ENCODE data around the gene SHPK.

The SHPK gene

DNA sequence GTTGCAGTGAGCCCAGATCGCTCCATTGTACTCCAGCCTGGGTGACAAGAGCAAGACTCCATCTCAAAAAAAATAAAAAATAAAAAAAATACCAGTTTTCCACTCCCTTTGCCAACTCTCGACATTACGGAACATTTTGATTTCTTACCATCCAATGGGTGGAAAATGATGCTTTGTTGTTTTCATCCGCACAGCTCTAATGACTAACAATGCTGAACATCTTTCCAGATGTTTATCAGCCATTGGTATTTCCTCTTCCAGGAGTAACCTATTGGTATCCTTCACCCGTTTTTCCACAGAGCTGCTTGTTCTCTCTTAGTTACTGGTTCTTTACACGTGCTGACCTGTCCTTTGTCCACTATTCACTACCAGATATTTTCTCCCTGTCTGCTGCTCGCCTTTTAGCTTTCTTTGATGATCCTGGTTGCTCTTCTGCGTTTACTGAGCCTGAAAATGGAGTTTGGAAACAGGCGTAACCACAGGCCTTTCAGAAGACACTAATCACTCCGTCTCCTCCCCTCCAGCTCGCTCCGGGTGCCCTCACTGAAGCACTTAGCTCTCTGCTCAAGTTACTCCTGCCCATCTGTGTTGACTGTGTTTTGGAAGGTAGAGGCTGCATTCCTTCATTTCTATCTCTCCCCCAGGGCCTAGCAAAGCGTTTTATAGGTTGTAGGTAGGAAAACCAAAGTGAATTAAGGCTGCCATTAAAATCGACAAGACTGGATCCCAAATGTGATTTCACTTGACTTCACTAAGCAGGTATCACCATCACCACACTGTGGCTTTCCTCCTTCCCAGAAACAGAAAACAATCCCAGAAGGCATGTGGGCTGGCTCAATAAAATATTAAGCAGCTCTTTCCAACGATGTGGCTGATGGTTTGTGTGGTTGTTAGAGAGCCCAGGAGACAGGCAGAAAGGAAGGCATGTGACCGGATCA lies 8.9 kb downstream of the SHPK start:
- no peak for DNase-seq
- no peak for TF ChIP-seq GATA1 (IDR thresholded peaks at IDR 0.05; ENCODE audit: low read depth, low read length)
- no peak for TF ChIP-seq POLR2A (IDR thresholded peaks at IDR 0.05; ENCODE audit: low read length)

DNA sequence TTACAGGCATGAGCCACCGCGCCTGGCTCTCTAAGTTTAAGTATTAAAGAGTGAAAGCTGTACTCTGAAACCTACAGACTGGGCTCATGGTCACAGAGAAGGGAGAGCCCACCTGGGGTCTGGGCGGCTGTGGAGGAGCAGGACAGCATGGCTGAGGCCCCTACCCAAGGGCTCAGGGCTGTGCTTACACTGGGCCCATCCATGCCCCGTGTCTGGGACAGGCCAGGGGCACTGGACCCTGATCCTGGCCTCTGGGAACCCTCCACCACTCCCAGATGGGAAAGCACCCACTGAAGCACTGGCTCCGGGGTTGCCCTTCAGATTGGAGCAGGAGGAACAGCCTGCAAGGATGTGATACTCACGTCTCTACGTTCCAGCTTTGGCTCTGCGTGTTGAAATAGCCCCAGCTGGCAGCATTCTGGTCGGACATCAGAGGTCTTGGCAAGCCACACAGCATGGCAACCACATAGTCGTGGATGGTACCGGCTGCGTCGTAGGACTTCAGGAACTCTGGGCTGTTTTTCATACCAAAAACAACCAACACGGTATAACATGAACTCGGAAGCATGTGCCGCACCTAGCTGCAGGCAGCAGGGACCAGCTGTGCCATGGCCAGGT lies 13.0 kb downstream of the SHPK start:
- no peak for TF ChIP-seq GATA1 (IDR thresholded peaks at IDR 0.05; ENCODE audit: low read depth, low read length)
- TF ChIP-seq POLR2A (IDR thresholded peaks at IDR 0.05; ENCODE audit: low read length): no peak
- no peak for DNase-seq

DNA sequence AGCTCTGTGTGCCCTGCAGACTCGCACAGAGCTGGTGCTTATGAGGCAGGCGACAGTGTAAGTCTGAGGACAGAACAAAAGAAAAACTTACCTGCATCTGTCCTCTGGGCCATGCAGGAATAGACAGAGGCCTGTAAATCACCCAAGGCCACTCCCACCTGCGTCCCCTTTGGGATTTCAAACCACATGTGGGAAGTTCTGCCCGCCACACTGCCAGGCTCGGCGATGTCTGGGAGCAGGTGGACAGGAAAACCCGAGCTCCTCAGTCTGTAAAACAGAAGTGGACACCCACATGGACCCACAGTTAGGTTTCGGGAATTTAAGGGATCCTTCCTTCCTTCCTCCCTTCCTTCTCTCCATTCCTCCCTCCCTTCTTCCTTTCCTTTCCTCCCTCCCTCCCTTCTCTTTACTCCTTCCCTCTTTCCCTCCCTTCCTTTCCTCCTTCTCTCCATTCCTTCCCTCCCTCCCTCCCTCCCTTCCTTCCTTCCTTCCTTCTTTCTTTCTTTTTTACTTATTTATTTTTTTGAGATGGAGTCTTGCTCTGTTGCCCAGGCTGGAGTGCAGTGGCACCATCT lies 14.8 kb downstream of the SHPK start:
- no peak for TF ChIP-seq POLR2A (IDR thresholded peaks at IDR 0.05; ENCODE audit: low read length)
- no peak for TF ChIP-seq GATA1 (IDR thresholded peaks at IDR 0.05; ENCODE audit: low read depth, low read length)
- DNase-seq: no peak

DNA sequence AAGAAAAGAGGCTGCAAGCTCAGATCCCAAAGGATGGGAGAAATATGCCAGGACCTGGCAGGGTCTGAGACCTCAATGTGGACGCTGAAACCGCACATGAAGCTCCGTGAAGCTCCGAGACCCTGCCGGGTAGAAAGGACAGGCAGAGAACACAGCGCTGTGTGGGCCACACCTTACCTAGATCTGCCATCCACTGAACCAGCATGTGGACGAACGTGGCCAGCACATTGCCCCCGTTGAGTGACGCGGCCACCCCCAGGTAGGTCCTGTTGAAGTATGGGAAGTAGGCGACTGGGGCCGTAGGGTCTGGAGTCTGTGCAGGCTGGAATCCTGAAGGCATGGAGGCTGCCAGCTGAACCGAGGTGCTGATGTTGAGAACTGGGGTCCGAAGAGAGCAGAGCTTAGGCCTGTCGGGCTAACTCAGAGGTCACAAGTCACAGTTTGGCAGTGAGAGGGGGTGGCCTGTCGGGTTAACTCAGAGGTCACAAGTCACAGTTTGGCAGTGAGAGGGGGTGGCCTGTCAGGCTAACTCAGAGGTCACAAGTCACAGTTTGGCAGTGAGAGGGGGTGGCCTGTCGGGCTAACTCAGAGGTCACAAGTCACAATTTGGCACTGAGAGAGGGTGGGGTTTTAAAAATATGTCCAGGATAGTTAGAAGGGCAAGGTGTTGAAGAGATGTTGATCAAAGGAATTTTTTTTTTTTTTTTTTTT lies 20.7 kb downstream of the SHPK start:
- no peak for DNase-seq

DNA sequence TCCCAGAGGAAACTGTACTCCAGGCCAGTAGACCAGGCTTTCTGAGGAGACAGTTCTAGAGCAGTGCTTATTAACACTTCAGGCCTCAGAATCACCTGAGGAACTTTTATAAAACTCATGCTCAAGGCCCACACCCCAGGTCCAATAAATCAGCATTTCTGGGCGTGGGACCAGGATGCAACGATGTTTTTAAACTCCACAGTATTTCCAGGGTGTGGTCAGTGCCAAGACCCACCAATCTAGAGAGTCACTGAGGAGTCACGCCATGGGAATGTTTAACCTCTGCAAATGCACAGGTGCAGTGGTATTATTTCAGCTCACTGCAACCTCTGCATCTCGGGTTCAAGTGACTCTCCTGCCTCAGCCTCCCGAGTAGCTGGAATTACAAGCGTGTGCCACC lies 22.9 kb downstream of the SHPK start:
- DNase-seq: no peak

More for the DNA sequence above, 20.7 kb downstream of the SHPK start:
- TF ChIP-seq GATA1 (IDR thresholded peaks at IDR 0.05; ENCODE audit: low read depth, low read length): no peak
- no peak for TF ChIP-seq POLR2A (IDR thresholded peaks at IDR 0.05; ENCODE audit: low read length)

DNA sequence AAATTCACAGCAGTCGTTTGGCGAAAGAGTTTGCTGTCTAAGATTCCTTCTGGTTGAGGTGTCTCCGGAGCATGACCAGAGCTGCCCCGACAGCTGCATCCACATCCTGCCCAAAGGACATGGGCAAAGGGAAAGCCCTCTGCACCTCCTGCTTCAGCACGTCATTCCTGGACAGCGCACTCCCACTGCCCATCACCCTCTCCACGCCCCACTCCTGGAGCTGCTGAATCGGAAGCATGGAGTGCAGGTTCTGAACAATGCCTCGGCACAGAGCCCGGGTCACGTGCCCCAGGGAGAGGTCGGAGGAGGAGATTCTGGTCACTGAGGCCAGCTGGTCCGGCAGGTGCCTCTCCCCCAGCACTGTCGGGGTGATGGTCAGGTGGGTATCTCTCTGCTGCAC lies 25.5 kb downstream of the SHPK start:
- TF ChIP-seq POLR2A (IDR thresholded peaks at IDR 0.05; ENCODE audit: low read length): no peak
- no peak for TF ChIP-seq GATA1 (IDR thresholded peaks at IDR 0.05; ENCODE audit: low read depth, low read length)
- no peak for DNase-seq

More for the DNA sequence above, 22.9 kb downstream of the SHPK start:
- TF ChIP-seq GATA1 (IDR thresholded peaks at IDR 0.05; ENCODE audit: low read depth, low read length) (no peak), POLR2A (IDR thresholded peaks at IDR 0.05; ENCODE audit: low read length) (no peak)

DNA sequence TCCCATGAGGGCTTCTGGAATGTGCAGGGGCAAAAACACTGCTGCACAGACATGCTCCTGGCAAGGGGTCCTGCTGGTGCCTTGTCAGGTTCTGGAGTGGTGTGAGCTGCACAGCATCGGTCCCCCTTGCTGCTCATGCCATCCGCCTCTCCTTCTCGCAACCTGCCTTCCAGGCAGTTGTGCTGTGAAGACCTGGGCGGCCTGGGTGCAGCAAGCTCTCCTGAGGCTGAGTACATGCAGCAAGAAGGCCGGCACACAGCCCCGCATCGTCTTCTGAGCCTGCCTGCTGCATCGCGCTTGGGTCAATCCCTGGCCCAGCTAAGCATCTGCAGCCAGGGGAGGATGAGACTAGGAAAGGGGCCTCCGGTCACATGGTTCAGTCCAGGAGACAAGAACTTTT lies 26.4 kb downstream of the SHPK start:
- no peak for DNase-seq
- TF ChIP-seq GATA1 (IDR thresholded peaks at IDR 0.05; ENCODE audit: low read depth, low read length) (no peak), POLR2A (IDR thresholded peaks at IDR 0.05; ENCODE audit: low read length) (no peak)

DNA sequence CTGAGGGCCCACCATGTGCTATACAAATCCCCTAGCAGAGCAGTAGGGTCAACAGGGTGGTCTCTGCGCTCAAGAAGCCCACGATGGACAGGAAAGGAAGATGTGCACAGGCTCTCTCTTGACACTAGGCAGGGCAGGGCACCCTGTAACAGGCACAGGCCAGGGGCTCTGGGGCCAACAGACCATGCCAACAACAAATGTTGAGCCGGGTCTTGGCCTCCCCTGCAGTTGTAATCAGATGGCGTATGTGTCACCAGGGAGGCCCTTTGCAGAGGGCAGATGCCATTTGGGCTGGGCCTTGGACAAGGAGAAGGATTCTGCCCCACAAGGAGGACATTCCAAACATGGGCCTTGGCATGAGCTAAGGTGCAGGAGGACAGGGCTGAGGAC lies 32.2 kb downstream of the SHPK start:
- DNase-seq: no peak
- TF ChIP-seq POLR2A (IDR thresholded peaks at IDR 0.05; ENCODE audit: low read length): no peak
- TF ChIP-seq GATA1 (IDR thresholded peaks at IDR 0.05; ENCODE audit: low read depth, low read length): no peak

DNA sequence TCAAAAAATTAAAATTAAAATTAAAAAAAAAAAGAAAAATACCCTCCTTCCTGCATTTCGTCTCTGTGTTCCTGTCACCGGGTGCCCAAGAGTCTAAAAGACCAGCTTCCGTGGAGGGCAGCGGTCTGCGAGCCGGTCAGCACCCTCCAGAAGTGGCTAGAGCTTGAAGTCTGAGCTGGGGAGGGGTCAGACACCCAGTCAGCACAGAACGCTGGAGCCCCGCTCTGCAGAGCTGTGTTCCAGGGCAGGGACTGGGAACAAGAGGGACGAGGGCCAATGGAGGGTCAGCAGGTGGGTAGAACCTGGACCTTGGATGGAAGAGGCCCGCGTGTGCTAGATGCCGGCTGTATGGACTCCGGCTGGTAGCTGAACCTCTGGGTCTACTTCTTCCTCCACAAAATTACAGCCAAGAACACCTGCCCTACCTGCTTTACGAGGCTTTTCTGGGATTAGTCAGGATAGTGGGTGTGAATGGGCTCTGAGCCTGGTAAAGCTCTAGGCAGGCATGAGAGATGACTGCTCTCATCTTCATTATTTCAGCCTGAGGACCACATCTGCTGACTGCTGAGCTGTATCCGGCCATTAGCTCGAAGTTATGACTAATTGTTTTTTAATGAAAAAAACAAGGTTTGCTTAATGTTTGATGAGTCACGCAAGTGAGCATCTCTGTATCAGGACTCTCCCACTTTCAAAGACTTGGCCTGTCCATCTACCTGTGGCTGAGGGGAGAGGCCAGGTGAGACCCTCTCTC lies 32.8 kb downstream of the SHPK start:
- TF ChIP-seq POLR2A (IDR thresholded peaks at IDR 0.05; ENCODE audit: low read length) (no peak), GATA1 (IDR thresholded peaks at IDR 0.05; ENCODE audit: low read depth, low read length) (no peak)
- no peak for DNase-seq

DNA sequence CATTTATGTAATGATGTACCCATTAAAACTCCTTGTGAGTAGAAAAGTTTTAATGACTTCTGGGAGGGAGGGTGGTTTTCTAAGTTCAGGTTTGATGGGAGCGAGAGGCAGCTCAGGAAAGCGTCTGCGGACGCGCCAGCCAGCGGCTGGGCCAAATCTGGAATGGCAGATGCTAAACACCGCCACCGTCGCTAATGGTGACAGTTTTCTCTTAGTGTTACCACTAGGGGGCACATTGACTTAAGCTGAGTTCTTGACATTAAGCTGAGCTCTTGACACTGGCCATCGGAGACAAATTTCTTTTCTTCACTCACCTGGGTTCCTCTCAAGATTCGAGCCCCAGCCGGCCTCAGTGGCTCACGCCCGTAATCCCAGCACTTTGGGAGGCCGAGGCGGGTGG lies 33.6 kb downstream of the SHPK start:
- TF ChIP-seq GATA1 (IDR thresholded peaks at IDR 0.05; ENCODE audit: low read depth, low read length) (no peak), POLR2A (IDR thresholded peaks at IDR 0.05; ENCODE audit: low read length) (no peak)
- peak; percentile 70 to 76 for DNase-seq

DNA sequence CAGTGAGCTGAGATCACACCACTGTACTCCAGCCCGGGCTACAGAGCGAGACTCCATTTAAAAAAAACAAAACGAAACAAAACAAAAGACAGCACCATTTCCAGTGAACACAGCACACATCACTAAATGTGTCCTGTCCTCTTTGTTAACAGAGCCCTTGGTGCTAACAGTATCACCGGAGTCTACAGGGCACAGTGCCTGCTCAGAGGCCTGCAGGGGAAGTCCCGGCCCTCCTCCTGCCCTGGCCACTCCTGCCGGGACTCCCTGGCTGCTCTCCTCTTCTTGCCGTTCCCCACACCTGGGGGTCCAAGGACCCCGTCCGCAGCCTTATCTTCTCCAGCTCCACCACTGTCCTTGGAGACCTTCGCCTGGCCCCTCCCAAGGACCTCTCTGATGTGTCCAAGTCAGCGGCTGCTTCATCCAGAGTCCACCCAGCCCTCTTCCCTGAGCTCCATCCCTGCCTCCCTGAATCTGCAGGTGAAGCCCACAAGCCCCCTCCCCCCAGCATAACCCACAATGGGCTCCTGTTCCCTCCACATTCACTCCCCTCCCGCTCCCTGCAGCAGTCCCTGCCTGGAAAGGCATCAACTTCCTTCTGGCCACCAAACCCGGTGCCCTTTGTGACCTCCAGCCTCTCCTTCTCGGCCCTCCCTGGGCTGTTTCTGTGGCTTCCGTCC lies 35.4 kb downstream of the SHPK start:
- no peak for DNase-seq
- TF ChIP-seq GATA1 (IDR thresholded peaks at IDR 0.05; ENCODE audit: low read depth, low read length) (no peak), POLR2A (IDR thresholded peaks at IDR 0.05; ENCODE audit: low read length) (no peak)

DNA sequence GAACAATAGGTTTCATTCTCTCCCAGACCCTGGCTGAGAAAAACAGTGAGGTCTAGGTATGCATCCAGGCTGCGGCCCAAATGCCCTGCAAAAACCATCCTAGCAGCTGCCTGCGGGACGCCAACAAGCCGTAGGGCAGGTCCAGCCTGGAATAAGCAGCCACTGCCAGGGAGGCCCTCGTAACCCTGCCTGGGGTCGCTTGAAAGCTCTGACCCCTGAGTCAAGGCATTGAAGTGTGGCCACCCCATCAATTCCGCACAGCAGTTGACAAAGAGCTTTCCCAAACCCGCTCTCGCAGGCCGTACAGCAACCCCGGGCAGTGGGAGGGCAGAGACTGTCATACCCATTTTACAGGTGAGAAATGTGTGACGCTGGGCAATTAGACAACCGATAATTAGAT lies 38.0 kb downstream of the SHPK start:
- TF ChIP-seq GATA1 (IDR thresholded peaks at IDR 0.05; ENCODE audit: low read depth, low read length) (no peak), POLR2A (IDR thresholded peaks at IDR 0.05; ENCODE audit: low read length) (no peak)
- no peak for DNase-seq

Measured in erythroblast (primary cell).